HG03558 (cell line): ENCODE measurements around the gene CEP97.

Source experiments
- ATAC-seq: cut with Tn5 transposase; IDR thresholded peaks from one replicate; pipeline ENCODE4 v1.9.1; 2021; ENCODE audit warnings: moderate number of reproducible peaks; ENCODE audit not compliant: unreplicated experiment; ENCODE audit errors: extremely low read depth

Gene CEP97

GRCh38 chr3:101809178-101810021 is 85.0 kb downstream of the CEP97 start:
- ATAC-seq, result no peak

GRCh38 chr3:101810022-101810418 is 85.6 kb downstream of the CEP97 start:
- no peak for ATAC-seq

- no peak for ATAC-seq
These were observed 87.5 kb downstream of the CEP97 start for GRCh38 chr3:101811875-101812274.

GRCh38 chr3:101812895-101813294 is 88.5 kb downstream of the CEP97 start:
- no peak for ATAC-seq

GRCh38 chr3:101813817-101814440 is 89.5 kb downstream of the CEP97 start:
- ATAC-seq, result no peak

GRCh38 chr3:101814835-101815234 is 90.4 kb downstream of the CEP97 start:
- ATAC-seq, result no peak

GRCh38 chr3:101816215-101817149 is 92.1 kb downstream of the CEP97 start:
- ATAC-seq, result no peak

GRCh38 chr3:101817992-101818391 is 93.6 kb downstream of the CEP97 start:
- ATAC-seq, result no peak

- no peak for ATAC-seq
These were observed 95.3 kb downstream of the CEP97 start for GRCh38 chr3:101819649-101820206.
